GM12865 (cell line): Measurements from ENCODE around the gene CACTIN.
"Not testable (repeated sequence)": the region's sequence is repeated elsewhere in the genome, so short reads cannot be mapped to it uniquely, and the experiment has no call there.

ENCODE experiments used
- DNase-seq: peaks from one replicate; pipeline ENCODE4 v3.0.0; 2010; ENCODE audit warnings: low read depth
- H3K4me3 ChIP-seq: 2 replicates; pipeline ENCODE4 v1.5.1; 2011; ENCODE audit warnings: mild to moderate bottlenecking, low read depth, low read length, control low read depth
- CTCF ChIP-seq: IDR thresholded peaks from 2 replicates; pipeline ENCODE4 v1.5.1; 2011; ENCODE audit warnings: low read length, control low read depth, low read depth, inconsistent platforms; ENCODE audit not compliant: insufficient read depth; ENCODE audit errors: missing control alignments

CACTIN gene

GRCh38 chr19:3570606-3571011 is 56.0 kb downstream of the CACTIN start:
- no peak overlapping the region for H3K4me3 ChIP-seq
- DNase-seq: no peak
- no peak for TF ChIP-seq CTCF

GRCh38 chr19:3570042-3570441 is 56.5 kb downstream of the CACTIN start:
- not testable (repeated sequence) for H3K4me3 ChIP-seq, DNase-seq

- DNase-seq: no peak
- TF ChIP-seq CTCF: no peak
- H3K4me3 ChIP-seq: no peak overlapping the region
Observed at GRCh38 chr19:3565139-3565538, 61.5 kb downstream of the CACTIN start.

GRCh38 chr19:3563709-3564524 is 62.7 kb downstream of the CACTIN start:
- TF ChIP-seq CTCF: no peak
- H3K4me3 ChIP-seq: no peak overlapping the region
- no peak for DNase-seq
